B cell (primary cell): ENCODE results near the gene AGAP1. TPM values are rescaled to one million over a fixed set of nuclear protein-coding genes. Genes with fewer than 3 reads are reported as not detected.

ENCODE experiments used
- ATAC-seq: fragments of 200-7000 bp; cut with Tn5 transposase; one replicate; pipeline ENCODE4 v1.10.0; 2021; ENCODE audit warnings: low read depth, mild to moderate bottlenecking, moderate number of reproducible peaks, moderate library complexity
- CTCF ChIA-PET: fragments of 350-600 bp; sonication (Branson Sonifier 250); formaldehyde crosslinking; loops from one replicate; lab custom pipeline; 2021; ENCODE audit warnings: antibody characterized with exemption, inconsistent platforms; lab: Charles Lee
- POLR2A ChIA-PET: fragments of 350-600 bp; sonication (Branson Sonifier 250); formaldehyde crosslinking; loops from one replicate; lab custom pipeline; 2021; ENCODE audit warnings: antibody characterized with exemption; lab: Charles Lee
- DNase-seq: peaks from one replicate; pipeline ENCODE4 v3.0.0; 2013
- H2AFZ ChIP-seq: 2 replicates; pipeline ENCODE4 v1.6.1; 2012; ENCODE audit warnings: mild to moderate bottlenecking, low read depth, low read length; ENCODE audit not compliant: insufficient read depth, poor library complexity, severe bottlenecking
- H3K27ac ChIP-seq, 2 donors: 1 replicate in 1 of 2; 2 replicates in 1 of 2; pipeline ENCODE4 v1.5.1; 2012 to 2013; ENCODE audit warnings: low read length in 2 of 2, mild to moderate bottlenecking in 2 of 2, moderate library complexity in 1 of 2
- H3K27me3 ChIP-seq, 4 experiments: fragments of 200-600 bp in 1 of 4; sonication (generic) in 1 of 4; replicated peaks in 1 of 4; 1 replicate in 2 of 4; 2 replicates in 2 of 4; pipeline versions ENCODE4 v1.6.1 to v1.7.0; 2013 to 2016; ENCODE audit warnings: low read length in 3 of 4, mild to moderate bottlenecking in 2 of 4, mixed read lengths in 1 of 4, moderate library complexity in 1 of 4; ENCODE audit not compliant: insufficient read depth in 4 of 4, control insufficient read depth in 3 of 4; ENCODE audit errors: control extremely low read depth in 1 of 4
- H3K36me3 ChIP-seq, 2 experiments: replicated peaks in 1 of 2; 1 replicate in 1 of 2; 2 replicates in 1 of 2; pipeline versions ENCODE4 v1.6.1 to v1.7.1; 2013; ENCODE audit warnings: low read length in 1 of 2; ENCODE audit not compliant: insufficient read depth in 2 of 2, control insufficient read depth in 1 of 2; ENCODE audit errors: control extremely low read depth in 1 of 2, extremely low read depth in 1 of 2
- H3K4me1 ChIP-seq, 2 donors: fragments of 200-600 bp in 1 of 2; sonication (generic) in 1 of 2; 1 replicate in 1 of 2; 2 replicates in 1 of 2; pipeline versions ENCODE4 v1.5.1 to v1.6.1; 2013 to 2017; ENCODE audit warnings: low read length in 2 of 2; ENCODE audit not compliant: control insufficient read depth in 2 of 2, insufficient read depth in 2 of 2
- H3K4me2 ChIP-seq: replicated peaks from 2 replicates; pipeline ENCODE3; 2012; ENCODE audit warnings: mild to moderate bottlenecking, low read depth, low read length; ENCODE audit not compliant: poor library complexity, severe bottlenecking
- H3K4me3 ChIP-seq, 5 experiments: fragments of 200-600 bp in 1 of 5; sonication (generic) in 1 of 5; 1 replicate in 3 of 5; 2 replicates in 2 of 5; pipeline versions ENCODE4 v1.5.1 to v1.7.0; 2011 to 2016; ENCODE audit warnings: low read length in 4 of 5, mild to moderate bottlenecking in 4 of 5, low read depth in 2 of 5, control low read depth in 1 of 5, moderate library complexity in 1 of 5; ENCODE audit not compliant: insufficient read depth in 1 of 5; ENCODE audit errors: control extremely low read depth in 1 of 5, extremely low read depth in 1 of 5
- H3K79me2 ChIP-seq: fragments of 200-600 bp; sonication (generic); one replicate; pipeline ENCODE4 v1.6.0; 2016; ENCODE audit warnings: low read length; ENCODE audit not compliant: control insufficient read depth, insufficient read depth
- H3K9ac ChIP-seq: fragments of 200-600 bp; sonication (generic); 2 replicates; pipeline ENCODE4 v1.6.1; 2017; ENCODE audit warnings: mild to moderate bottlenecking, low read length, moderate library complexity
- H3K9me3 ChIP-seq, 3 donors: one replicate each; pipeline versions ENCODE4 v1.6.1 to v1.7.1; 2013; ENCODE audit warnings: low read length in 2 of 3; ENCODE audit not compliant: control insufficient read depth in 2 of 3, insufficient read depth in 1 of 3; ENCODE audit errors: control extremely low read depth in 1 of 3
- H4K20me1 ChIP-seq: 2 replicates; pipeline ENCODE4 v1.6.0; 2012; ENCODE audit warnings: mild to moderate bottlenecking, low read length; ENCODE audit not compliant: insufficient read depth, control insufficient read depth, poor library complexity, severe bottlenecking
- H3K27ac Mint-ChIP-seq: one replicate; pipeline ENCODE4 v1.8.0; 2021; ENCODE audit warnings: mixed read lengths
- H3K27me3 Mint-ChIP-seq: one replicate; pipeline ENCODE4 v1.8.0; 2021; ENCODE audit warnings: mixed read lengths
- H3K4me1 Mint-ChIP-seq: one replicate; pipeline ENCODE4 v1.8.0; 2021; ENCODE audit warnings: mixed read lengths
- H3K4me3 Mint-ChIP-seq: one replicate; pipeline ENCODE4 v1.8.0; 2021; ENCODE audit warnings: mixed read lengths
- H3K9me3 Mint-ChIP-seq: one replicate; pipeline ENCODE4 v1.8.0; 2022; ENCODE audit warnings: mixed read lengths; ENCODE audit not compliant: insufficient read depth
- EZH2 ChIP-seq: IDR thresholded peaks from 2 replicates; pipeline ENCODE4 v1.6.1; 2012; ENCODE audit warnings: borderline replicate concordance, low read depth, mild to moderate bottlenecking, moderate library complexity, low read length; ENCODE audit not compliant: insufficient read depth, poor library complexity, severe bottlenecking
- WGBS: methylation state at CpG from one replicate; pipeline ENCODE4 v1.1.5; 2013; ENCODE audit warnings: missing lambda C conversion rate; ENCODE audit not compliant: insufficient coverage; 5-methylcytosine and 5-hydroxymethylcytosine counted together
- intact Hi-C: fragments of 100-400 bp; cut with micrococcal nuclease; formaldehyde crosslinking; loops from one replicate; pipeline ENCODE4 v1.10.0; 2022
- polyA plus RNA-seq: library from polyadenylated mRNA; depleted of rRNA; stranded (reverse); fragments of >200 nt; gene quantifications from 2 replicates; pipeline ENCODE4 v1.2.3, GENCODE V29; 2012
- total RNA-seq, 2 donors: library from RNA; stranded (reverse); fragments of 120-200 nt in 1 of 2; gene quantifications; 1 replicate in 1 of 2; 2 replicates in 1 of 2; pipeline versions ENCODE4 v1.2.3 to v1.2.4, GENCODE V29; 2013 to 2022
- TF ChIP-seq, protein P1 (sequence below): fragments of 200-600 bp; IDR thresholded peaks from one replicate; pipeline ENCODE4 v1.8.0; 2022; ENCODE audit warnings: antibody characterized with exemption, mild to moderate bottlenecking

The AGAP1 gene
- total and polyA plus RNA-seq, 2 donors (not counting 1 experiment from before 2014, with no cell fraction given) = 0.01 TPM; not detected in 1

DNA sequence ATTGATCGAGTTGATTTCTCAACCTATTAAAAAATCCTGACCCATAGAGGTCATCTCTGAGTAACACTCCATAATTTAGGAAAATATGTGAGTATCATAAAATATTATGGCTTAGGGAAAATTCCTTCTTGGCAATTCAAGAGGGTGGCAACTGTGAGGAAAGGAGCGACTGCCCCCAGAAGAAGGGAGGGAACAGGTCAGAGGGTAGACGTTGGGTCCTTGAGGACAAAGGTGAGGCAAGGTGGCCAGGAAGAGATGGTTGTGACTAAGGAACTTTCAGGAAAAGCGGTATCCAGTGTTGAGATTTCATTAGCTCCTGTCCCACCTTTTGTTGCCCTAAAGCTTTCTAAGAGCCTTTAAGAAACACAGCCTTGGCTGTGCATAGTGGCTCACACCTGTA, 10.5 kb upstream of the AGAP1 start:
- Mint-ChIP-seq H3K27ac (no peak overlapping the region), H3K9me3 (no peaks in the 10 kb centered on the region), H3K27me3 (peaks cover 10% of the 10 kb centered on the region), H3K4me1 (no peaks in the 10 kb centered on the region), H3K4me3 (no peak overlapping the region)
- Histone ChIP-seq H3K36me3 (no peaks in the 10 kb centered on the region), H3K9me3 (peaks cover 0 to 4% (median 0%) of the 10 kb centered on the region in 3 donors), H3K79me2 (no peaks in the 10 kb centered on the region), H3K4me1 (no peaks in the 10 kb centered on the region), H3K4me2 (no peak overlapping the region), H3K4me3 (no peak overlapping the region), H3K27me3 (peaks cover 0 to 7% (median 2%) of the 10 kb centered on the region in 4 experiments), H3K27ac (no peak overlapping the region), H4K20me1 (no peaks in the 10 kb centered on the region), H3K9ac (no peak overlapping the region), H2AFZ (no peak overlapping the region)
- no peak for DNase-seq
- intact Hi-C loops = no loop called here
- ChIA-PET CTCF (no interaction called here), POLR2A (no interaction called here)
- no peak for ATAC-seq
- WGBS = 91% methylated on average over 3 of the region's 4 CpGs
- TF ChIP-seq, protein P1, sequence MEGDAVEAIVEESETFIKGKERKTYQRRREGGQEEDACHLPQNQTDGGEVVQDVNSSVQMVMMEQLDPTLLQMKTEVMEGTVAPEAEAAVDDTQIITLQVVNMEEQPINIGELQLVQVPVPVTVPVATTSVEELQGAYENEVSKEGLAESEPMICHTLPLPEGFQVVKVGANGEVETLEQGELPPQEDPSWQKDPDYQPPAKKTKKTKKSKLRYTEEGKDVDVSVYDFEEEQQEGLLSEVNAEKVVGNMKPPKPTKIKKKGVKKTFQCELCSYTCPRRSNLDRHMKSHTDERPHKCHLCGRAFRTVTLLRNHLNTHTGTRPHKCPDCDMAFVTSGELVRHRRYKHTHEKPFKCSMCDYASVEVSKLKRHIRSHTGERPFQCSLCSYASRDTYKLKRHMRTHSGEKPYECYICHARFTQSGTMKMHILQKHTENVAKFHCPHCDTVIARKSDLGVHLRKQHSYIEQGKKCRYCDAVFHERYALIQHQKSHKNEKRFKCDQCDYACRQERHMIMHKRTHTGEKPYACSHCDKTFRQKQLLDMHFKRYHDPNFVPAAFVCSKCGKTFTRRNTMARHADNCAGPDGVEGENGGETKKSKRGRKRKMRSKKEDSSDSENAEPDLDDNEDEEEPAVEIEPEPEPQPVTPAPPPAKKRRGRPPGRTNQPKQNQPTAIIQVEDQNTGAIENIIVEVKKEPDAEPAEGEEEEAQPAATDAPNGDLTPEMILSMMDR = no peak
- no peak for TF ChIP-seq EZH2

DNA sequence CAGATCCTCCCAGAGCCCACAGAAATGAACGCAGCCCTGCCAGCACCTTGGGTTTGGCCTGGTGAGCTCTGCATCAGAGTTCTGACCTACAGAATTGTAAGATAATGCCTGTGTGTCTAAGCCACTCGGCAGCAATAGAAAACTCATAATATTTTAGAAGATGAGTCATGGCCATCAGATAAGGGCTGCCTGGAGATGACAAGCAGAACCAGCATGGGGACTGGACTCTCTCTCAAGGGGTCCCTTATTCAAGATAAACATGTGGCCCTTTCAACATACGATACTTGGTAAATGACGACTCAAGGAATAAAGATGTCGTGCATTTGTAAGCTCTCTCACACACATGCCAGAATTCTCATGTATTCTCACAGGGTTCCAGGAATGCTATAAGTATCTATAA, 8.5 kb upstream of the AGAP1 start:
- H3K27ac ChIP-seq = no peak overlapping the region
- intact Hi-C loops = no loop called here
- ATAC-seq (no peak), DNase-seq (no peak)
- no peaks in the 10 kb centered on the region for H3K4me1 ChIP-seq
- Mint-ChIP-seq H3K4me3 (no peak overlapping the region), H3K27ac (no peak overlapping the region), H3K4me1 (no peaks in the 10 kb centered on the region), H3K27me3 (peaks cover 18% of the 10 kb centered on the region), H3K9me3 (no peaks in the 10 kb centered on the region)
- no peak overlapping the region for H3K9ac ChIP-seq
- no peaks in the 10 kb centered on the region for H4K20me1 ChIP-seq
- no peak overlapping the region for H3K4me3 ChIP-seq
- CTCF ChIA-PET = no interaction called here
- H3K27me3 ChIP-seq = peaks cover 0 to 5% (median 2%) of the 10 kb centered on the region in 4 experiments
- H3K4me2 ChIP-seq = no peak overlapping the region
- H2AFZ ChIP-seq = no peak overlapping the region
- TF ChIP-seq, protein P1 = no peak
- TF ChIP-seq EZH2 = no peak
- no peaks in the 10 kb centered on the region for H3K79me2 ChIP-seq
- WGBS = 86% methylated on average over 3 of the region's 5 CpGs
- H3K9me3 ChIP-seq = peaks cover 0 to 4% (median 0%) of the 10 kb centered on the region in 3 donors
- H3K36me3 ChIP-seq = no peaks in the 10 kb centered on the region
- POLR2A ChIA-PET = no interaction called here
